HG03457 (cell line): Measurements from ENCODE around the gene CDYL.
A peak's percentile ranks its signal among the peaks of the same experiment; 100 is the strongest.

Experiments
- ATAC-seq: cut with Tn5 transposase; IDR thresholded peaks from one replicate; pipeline ENCODE4 v1.9.1; 2021; ENCODE audit warnings: moderate number of reproducible peaks; ENCODE audit not compliant: unreplicated experiment

The CDYL gene

GRCh38 chr6:4802312-4802935, 26.2 kb downstream of the CDYL start:
- ATAC-seq, result peak; percentile 35

GRCh38 chr6:4803343-4803744, 27.1 kb downstream of the CDYL start:
- no peak for ATAC-seq

GRCh38 chr6:4804095-4804494, 27.9 kb downstream of the CDYL start:
- no peak for ATAC-seq

- ATAC-seq, result no peak
Observed at GRCh38 chr6:4805553-4806336, 29.5 kb downstream of the CDYL start.

- ATAC-seq, result no peak
Observed at GRCh38 chr6:4806337-4806725, 30.1 kb downstream of the CDYL start.

- ATAC-seq, result no peak
Observed at GRCh38 chr6:4806791-4807190, 30.6 kb downstream of the CDYL start.

- no peak for ATAC-seq
Observed at GRCh38 chr6:4808396-4808795, 32.2 kb downstream of the CDYL start.

GRCh38 chr6:4809999-4810918, 34.1 kb downstream of the CDYL start:
- no peak for ATAC-seq

GRCh38 chr6:4812068-4812467, 35.9 kb downstream of the CDYL start:
- ATAC-seq, result no peak

- ATAC-seq, result no peak
Observed at GRCh38 chr6:4813055-4813454, 36.9 kb downstream of the CDYL start.

- no peak for ATAC-seq
Observed at GRCh38 chr6:4814212-4814611, 38.0 kb downstream of the CDYL start.

- ATAC-seq, result no peak
Observed at GRCh38 chr6:4814987-4815386, 38.8 kb downstream of the CDYL start.

- ATAC-seq, result no peak
Observed at GRCh38 chr6:4815584-4815983, 39.4 kb downstream of the CDYL start.

- ATAC-seq, result no peak
Observed at GRCh38 chr6:4816904-4817303, 40.7 kb downstream of the CDYL start.

GRCh38 chr6:4817551-4817950, 41.3 kb downstream of the CDYL start:
- no peak for ATAC-seq

GRCh38 chr6:4818272-4818938, 42.2 kb downstream of the CDYL start:
- no peak for ATAC-seq

- no peak for ATAC-seq
Observed at GRCh38 chr6:4819706-4820283, 43.6 kb downstream of the CDYL start.

GRCh38 chr6:4820704-4821276, 44.6 kb downstream of the CDYL start:
- no peak for ATAC-seq

- no peak for ATAC-seq
Observed at GRCh38 chr6:4822476-4822875, 46.3 kb downstream of the CDYL start.

GRCh38 chr6:4828187-4828698, 52.0 kb downstream of the CDYL start:
- ATAC-seq, result no peak
